ENCODE measurements around the gene TBC1D22A. TPM values are rescaled to one million over a fixed set of nuclear protein-coding genes. Genes with fewer than 3 reads are reported as not detected.

TBC1D22A gene
- total RNA-seq, 1 experiment from 2014 or later: 20.9 TPM

DNA sequence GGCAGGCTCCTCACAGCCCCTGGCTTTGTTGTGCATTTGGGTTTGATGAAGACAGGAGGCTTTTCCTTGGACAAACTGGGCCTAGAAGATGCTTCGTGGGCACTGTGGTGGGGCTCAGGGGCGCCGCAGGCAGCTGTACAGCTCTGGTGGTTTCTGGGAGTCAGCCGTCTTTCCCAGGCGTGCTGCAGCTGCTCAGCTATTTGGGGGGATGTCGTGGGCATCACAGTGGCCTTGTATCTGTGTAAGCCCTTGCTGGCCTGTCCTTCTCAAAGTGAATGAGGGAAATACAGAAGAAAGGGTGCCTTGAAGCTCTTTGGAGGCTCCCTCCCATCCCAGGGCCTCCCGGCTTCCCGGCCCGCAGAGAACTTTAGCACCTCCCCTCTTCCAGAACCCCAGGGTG lies 89.5 kb downstream of the TBC1D22A start:
- no peaks in the 10 kb centered on the region for H3K9me3 ChIP-seq (ENCODE audit: control insufficient read depth in 1 of 2, insufficient read depth in 1 of 2, low read depth in 1 of 2, low read length in 2 of 2)
- no TSS peak for BruUV-seq (replicated peaks)
- RAD21 ChIA-PET (ENCODE audit: low non-redundant PET in 1 of 2, low total read pairs in 2 of 2, uncharacterized antibody in 2 of 2, unreplicated experiment in 2 of 2): no interaction called here
- no peak overlapping the region for H3K4me3 ChIP-seq (replicated peaks in 1 of 2; ENCODE audit: low read depth in 1 of 2, low read length in 2 of 2)
- POLR2A ChIA-PET: no interaction called here
- H3K79me2 ChIP-seq (ENCODE audit: insufficient read depth, low read length): no peaks in the 10 kb centered on the region
- no peak overlapping the region for H3K27ac ChIP-seq (ENCODE audit: low read depth, low read length)
- CTCF ChIA-PET: interaction anchor here (0.9 kb wide), 1 partner anchor 289 kb away, joined by 4 read pairs; no protein-coding TSS in a partner anchor
- H2AFZ ChIP-seq (ENCODE audit: low read depth, low read length, poor library complexity, severe bottlenecking): no peak overlapping the region
- intact Hi-C loops (cut with micrococcal nuclease): no loop called here
- H3K27me3 ChIP-seq (ENCODE audit: insufficient read depth, low read length): no peaks in the 10 kb centered on the region
- no peak overlapping the region for H3K4me2 ChIP-seq (ENCODE audit: low read length)
- H3K36me3 ChIP-seq (ENCODE audit: control insufficient read depth in 1 of 2, insufficient read depth in 2 of 2, low read length in 2 of 2): no peaks in the 10 kb centered on the region
- no peak overlapping the region for H3K9ac ChIP-seq (ENCODE audit: low read length)
- H3K4me1 ChIP-seq (ENCODE audit: control insufficient read depth in 1 of 2, insufficient read depth in 2 of 2, low read length in 2 of 2): peaks cover 0 to 5% of the 10 kb centered on the region in 2 experiments; a peak in 2 of 4 replicates
- H4K20me1 ChIP-seq (ENCODE audit: insufficient read depth): no peaks in the 10 kb centered on the region
- TF ChIP-seq YY1 (IDR thresholded peaks at IDR 0.05; ENCODE audit: extremely low read depth, insufficient replicate concordance, low read depth, low read length) (no peak), EGR1 (IDR thresholded peaks at IDR 0.05; ENCODE audit: low read depth) (no peak), SP1 (IDR thresholded peaks at IDR 0.05; ENCODE audit: low read depth) (no peak), FOSL1 (IDR thresholded peaks at IDR 0.05; ENCODE audit: low read depth) (no peak), MAX (IDR thresholded peaks at IDR 0.05) (no peak), CEBPB (IDR thresholded peaks at IDR 0.05; ENCODE audit: low read depth) (no peak), POLR2AphosphoS5 (IDR thresholded peaks at IDR 0.05; ENCODE audit: low read depth, low read length) (no peak), CBX3 (IDR thresholded peaks at IDR 0.05; ENCODE audit: low read depth) (no peak), CTCF (IDR thresholded peaks at IDR 0.05 in 2 of 3, conservative IDR thresholded peaks at IDR 0.05 in 1 of 3; ENCODE audit: borderline replicate concordance in 1 of 3, insufficient read depth in 1 of 3, low read depth in 2 of 3, low read length in 2 of 3) (no peak), REST (IDR thresholded peaks at IDR 0.05; ENCODE audit: low read depth) (no peak)
- TF ChIP-seq, protein P1, sequence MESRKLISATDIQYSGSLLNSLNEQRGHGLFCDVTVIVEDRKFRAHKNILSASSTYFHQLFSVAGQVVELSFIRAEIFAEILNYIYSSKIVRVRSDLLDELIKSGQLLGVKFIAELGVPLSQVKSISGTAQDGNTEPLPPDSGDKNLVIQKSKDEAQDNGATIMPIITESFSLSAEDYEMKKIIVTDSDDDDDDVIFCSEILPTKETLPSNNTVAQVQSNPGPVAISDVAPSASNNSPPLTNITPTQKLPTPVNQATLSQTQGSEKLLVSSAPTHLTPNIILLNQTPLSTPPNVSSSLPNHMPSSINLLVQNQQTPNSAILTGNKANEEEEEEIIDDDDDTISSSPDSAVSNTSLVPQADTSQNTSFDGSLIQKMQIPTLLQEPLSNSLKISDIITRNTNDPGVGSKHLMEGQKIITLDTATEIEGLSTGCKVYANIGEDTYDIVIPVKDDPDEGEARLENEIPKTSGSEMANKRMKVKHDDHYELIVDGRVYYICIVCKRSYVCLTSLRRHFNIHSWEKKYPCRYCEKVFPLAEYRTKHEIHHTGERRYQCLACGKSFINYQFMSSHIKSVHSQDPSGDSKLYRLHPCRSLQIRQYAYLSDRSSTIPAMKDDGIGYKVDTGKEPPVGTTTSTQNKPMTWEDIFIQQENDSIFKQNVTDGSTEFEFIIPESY (IDR thresholded peaks at IDR 0.05; ENCODE audit: extremely low read depth, insufficient replicate concordance, low read length): no peak
- DNase-seq (ENCODE audit: low read depth, low spot score): no peak
- no peaks in the 10 kb centered on the region for H3K9me2 ChIP-seq (ENCODE audit: insufficient read depth)
- ATAC-seq: no peak
